BE2C (cell line): ENCODE data around the gene ADD3.

Experiments used
- DNase-seq: peaks from one replicate; pipeline ENCODE4 v3.0.0-alpha.2; 2020
- H3K27me3 ChIP-seq: fragments of 250-450 bp; sonication (Bioruptor Pico); 2 replicates; pipeline ENCODE4 v1.5.1; 2020; ENCODE audit warnings: mild to moderate bottlenecking
- H3K36me3 ChIP-seq: fragments of 250-450 bp; sonication (Bioruptor Pico); 2 replicates; pipeline ENCODE4 v1.5.1; 2020; ENCODE audit warnings: mild to moderate bottlenecking
- H3K4me1 ChIP-seq: fragments of 250-450 bp; sonication (Bioruptor Pico); 2 replicates; pipeline ENCODE4 v1.5.1; 2020
- H3K4me3 ChIP-seq: 2 replicates; pipeline ENCODE4 v1.5.1; 2011; ENCODE audit warnings: low read depth, low read length
- H3K9me3 ChIP-seq: fragments of 250-450 bp; sonication (Bioruptor Pico); 2 replicates; pipeline ENCODE4 v1.5.1; 2020
- TF ChIP-seq, protein P1 (sequence below): IDR thresholded peaks from 2 replicates; pipeline ENCODE4 v1.5.1; 2012; ENCODE audit warnings: mild to moderate bottlenecking, low read depth, low read length

ADD3 gene

DNA sequence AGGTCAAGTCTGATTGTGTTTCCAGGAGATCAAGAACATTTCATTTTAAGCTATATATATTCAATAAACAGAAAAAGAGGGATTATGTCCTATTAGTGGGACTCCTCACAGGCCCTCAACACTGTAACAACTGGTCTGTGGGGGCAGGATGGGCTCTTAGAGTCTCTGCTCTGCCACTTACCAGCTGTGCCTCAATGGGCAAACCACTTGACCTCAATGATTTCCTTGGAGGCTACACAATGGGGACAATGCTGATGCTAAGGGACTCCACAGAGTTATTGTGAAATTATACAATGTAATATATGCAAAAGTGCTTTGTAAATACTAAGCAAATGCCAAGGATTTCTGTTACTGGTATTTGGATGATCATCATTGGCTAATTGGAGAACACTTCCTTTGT is 166.4 kb downstream of the ADD3 start:
- no peak for DNase-seq
- Histone ChIP-seq H3K9me3 (no peaks in the 10 kb centered on the region), H3K4me1 (no peaks in the 10 kb centered on the region), H3K36me3 (no peaks in the 10 kb centered on the region), H3K27me3 (no peaks in the 10 kb centered on the region), H3K4me3 (no peak overlapping the region)
- TF ChIP-seq, protein P1, sequence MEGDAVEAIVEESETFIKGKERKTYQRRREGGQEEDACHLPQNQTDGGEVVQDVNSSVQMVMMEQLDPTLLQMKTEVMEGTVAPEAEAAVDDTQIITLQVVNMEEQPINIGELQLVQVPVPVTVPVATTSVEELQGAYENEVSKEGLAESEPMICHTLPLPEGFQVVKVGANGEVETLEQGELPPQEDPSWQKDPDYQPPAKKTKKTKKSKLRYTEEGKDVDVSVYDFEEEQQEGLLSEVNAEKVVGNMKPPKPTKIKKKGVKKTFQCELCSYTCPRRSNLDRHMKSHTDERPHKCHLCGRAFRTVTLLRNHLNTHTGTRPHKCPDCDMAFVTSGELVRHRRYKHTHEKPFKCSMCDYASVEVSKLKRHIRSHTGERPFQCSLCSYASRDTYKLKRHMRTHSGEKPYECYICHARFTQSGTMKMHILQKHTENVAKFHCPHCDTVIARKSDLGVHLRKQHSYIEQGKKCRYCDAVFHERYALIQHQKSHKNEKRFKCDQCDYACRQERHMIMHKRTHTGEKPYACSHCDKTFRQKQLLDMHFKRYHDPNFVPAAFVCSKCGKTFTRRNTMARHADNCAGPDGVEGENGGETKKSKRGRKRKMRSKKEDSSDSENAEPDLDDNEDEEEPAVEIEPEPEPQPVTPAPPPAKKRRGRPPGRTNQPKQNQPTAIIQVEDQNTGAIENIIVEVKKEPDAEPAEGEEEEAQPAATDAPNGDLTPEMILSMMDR, result no peak

DNA sequence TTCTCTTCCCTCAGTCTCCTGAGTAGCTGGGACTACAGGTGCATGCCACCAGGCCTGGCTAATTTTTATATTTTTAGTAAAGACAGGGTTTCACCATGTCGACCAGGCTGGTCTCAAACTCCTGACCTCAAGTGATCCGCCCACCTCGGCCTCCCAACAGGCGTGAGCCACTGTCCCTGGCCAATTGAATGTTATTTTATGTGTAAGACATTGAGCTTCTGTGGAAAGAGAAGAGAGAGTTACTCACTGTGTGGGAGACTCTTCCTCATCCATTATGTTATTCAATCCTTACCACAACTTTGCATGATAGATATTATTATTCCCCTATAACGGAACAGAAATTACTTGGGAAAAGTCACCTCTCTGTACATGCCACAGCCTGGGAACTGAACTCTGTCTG is 167.0 kb downstream of the ADD3 start:
- H3K9me3 ChIP-seq, result no peaks in the 10 kb centered on the region
- no peaks in the 10 kb centered on the region for H3K36me3 ChIP-seq
- DNase-seq, result no peak
- no peaks in the 10 kb centered on the region for H3K27me3 ChIP-seq
- TF ChIP-seq, protein P1, result no peak
- no peak overlapping the region for H3K4me3 ChIP-seq
- no peaks in the 10 kb centered on the region for H3K4me1 ChIP-seq

DNA sequence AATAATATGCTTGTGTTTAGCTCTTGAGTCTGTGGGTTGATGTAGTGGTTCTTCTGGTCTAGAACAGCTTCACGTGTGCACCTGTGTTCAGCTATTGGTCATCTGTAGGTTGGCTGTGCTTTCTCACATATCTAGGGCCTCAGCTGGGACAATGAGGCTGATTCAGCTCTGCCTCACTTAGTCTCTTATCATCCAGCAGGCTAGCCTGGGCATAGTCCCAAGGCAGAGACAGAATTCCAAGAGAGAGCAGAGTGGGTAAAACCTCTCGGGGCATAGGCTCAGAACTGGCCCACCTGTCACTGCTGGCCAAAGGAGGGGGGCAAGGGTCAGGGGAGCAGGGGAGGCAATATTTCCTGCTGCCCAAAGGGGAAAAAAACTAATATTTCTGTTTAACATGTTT is 167.6 kb downstream of the ADD3 start:
- no peak for DNase-seq
- no peak overlapping the region for H3K4me3 ChIP-seq
- no peaks in the 10 kb centered on the region for H3K4me1 ChIP-seq
- TF ChIP-seq, protein P1, result no peak
- H3K36me3 ChIP-seq, result no peaks in the 10 kb centered on the region
- no peaks in the 10 kb centered on the region for H3K27me3 ChIP-seq
- no peaks in the 10 kb centered on the region for H3K9me3 ChIP-seq

DNA sequence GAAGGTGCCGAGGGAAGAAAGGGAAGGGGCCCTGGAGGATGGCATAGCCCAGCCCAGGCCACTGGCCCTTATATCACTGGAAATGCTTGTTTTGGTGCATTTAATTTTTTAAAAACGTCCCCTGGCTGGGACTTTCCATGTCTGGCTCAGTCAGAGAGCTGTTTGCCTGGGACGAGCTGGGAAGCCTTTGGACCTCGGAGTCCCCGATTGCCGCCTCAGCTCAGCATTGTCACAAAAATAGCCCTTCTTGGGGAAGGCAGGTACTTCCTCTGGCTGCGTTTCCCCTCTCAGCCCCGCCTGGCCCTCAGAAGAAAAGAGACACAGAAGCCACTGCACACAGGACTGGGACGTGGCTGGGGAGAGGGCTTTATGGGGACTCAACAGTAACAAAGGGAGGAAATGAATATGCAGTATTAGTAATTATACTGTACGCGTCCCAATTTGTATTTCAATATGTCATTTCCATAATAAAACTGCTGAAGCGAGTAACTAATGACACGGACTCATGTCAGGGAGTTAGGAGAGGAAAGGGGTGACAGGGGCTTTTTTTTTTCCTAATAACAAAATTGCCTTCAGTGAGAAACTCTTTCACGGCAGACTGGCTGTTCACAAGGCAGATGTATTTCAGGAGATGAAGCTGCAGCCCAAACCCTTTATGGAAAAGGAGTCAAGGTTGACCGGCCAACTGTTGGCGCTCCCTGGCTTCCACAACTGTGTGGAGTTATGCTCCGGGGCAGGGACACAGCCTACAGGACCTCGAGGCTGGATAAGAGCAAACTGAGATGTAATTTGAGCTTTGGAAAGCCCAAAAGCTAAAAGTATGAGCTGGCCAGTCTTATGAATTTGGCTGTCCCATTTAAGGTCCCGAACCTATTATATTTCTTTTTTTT is 168.6 kb downstream of the ADD3 start:
- TF ChIP-seq, protein P1, result no peak
- H3K9me3 ChIP-seq, result no peaks in the 10 kb centered on the region
- H3K4me3 ChIP-seq, result no peak overlapping the region
- no peak for DNase-seq
- H3K36me3 ChIP-seq, result no peaks in the 10 kb centered on the region
- H3K27me3 ChIP-seq, result no peaks in the 10 kb centered on the region
- no peaks in the 10 kb centered on the region for H3K4me1 ChIP-seq

DNA sequence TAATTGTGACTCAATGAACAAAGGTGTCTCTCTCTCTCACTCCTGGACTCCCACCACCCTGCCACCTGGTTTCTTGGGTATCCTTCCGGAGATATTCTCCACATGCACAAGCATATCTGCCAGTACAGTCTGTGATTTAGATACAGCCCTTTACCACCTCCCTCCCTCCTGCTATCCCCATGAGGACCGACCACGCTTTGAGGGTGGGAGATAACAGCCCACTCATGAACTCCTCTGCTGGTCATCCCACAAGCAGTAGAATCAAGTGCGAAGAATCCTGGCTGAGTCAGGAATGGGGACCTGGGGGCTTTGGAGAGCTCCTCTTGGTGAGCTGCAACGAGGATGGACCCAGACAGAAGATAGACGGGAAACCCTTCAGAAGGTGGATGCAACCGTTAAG is 171.4 kb downstream of the ADD3 start:
- TF ChIP-seq, protein P1, result no peak
- Histone ChIP-seq H3K4me1 (no peaks in the 10 kb centered on the region), H3K9me3 (no peaks in the 10 kb centered on the region), H3K36me3 (no peaks in the 10 kb centered on the region), H3K4me3 (no peak overlapping the region), H3K27me3 (no peaks in the 10 kb centered on the region)
- DNase-seq, result no peak

DNA sequence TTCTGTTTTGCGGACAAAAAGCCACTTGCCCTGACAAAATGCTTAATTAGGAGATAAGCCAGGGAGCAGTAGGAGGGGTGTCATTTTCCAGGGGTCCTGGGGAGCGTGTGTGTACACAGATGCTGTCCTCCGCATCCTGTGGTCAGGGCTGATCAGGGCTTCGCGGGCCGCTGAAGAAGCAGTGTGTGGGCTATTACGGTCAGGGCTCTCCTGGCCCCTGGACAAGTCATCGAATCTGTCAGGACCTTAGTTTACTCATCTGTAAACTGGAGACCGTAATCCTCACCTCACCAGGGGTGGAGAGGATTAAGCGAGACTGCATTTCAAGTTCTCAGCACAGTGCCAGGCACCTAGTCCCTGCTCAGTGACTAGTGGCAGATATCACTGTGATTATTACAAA is 173.7 kb downstream of the ADD3 start:
- H3K27me3 ChIP-seq, result no peaks in the 10 kb centered on the region
- H3K4me3 ChIP-seq, result no peak overlapping the region
- H3K4me1 ChIP-seq, result no peaks in the 10 kb centered on the region
- TF ChIP-seq, protein P1, result no peak
- DNase-seq, result no peak
- H3K9me3 ChIP-seq, result no peaks in the 10 kb centered on the region
- no peaks in the 10 kb centered on the region for H3K36me3 ChIP-seq
